ENCODE measurements around the gene ZNF649.

- TF ChIP-seq, protein P1, sequence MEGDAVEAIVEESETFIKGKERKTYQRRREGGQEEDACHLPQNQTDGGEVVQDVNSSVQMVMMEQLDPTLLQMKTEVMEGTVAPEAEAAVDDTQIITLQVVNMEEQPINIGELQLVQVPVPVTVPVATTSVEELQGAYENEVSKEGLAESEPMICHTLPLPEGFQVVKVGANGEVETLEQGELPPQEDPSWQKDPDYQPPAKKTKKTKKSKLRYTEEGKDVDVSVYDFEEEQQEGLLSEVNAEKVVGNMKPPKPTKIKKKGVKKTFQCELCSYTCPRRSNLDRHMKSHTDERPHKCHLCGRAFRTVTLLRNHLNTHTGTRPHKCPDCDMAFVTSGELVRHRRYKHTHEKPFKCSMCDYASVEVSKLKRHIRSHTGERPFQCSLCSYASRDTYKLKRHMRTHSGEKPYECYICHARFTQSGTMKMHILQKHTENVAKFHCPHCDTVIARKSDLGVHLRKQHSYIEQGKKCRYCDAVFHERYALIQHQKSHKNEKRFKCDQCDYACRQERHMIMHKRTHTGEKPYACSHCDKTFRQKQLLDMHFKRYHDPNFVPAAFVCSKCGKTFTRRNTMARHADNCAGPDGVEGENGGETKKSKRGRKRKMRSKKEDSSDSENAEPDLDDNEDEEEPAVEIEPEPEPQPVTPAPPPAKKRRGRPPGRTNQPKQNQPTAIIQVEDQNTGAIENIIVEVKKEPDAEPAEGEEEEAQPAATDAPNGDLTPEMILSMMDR (IDR thresholded peaks at IDR 0.05) = no peak
- TF ChIP-seq EP300 (IDR thresholded peaks at IDR 0.05) (no peak), POLR2A (IDR thresholded peaks at IDR 0.05) (no peak), POLR2AphosphoS5 (IDR thresholded peaks at IDR 0.05) (no peak)
Observed at GRCh38 chr19:51946602-51947001, 41.8 kb upstream of the ZNF649 start.

All from suprapubic skin (tissue), 4 donors.